ENCODE measurements around the gene SCAMP1.

SCAMP1 gene

GRCh38 chr5:78405829-78406750 is 45.7 kb downstream of the SCAMP1 start:
- TF ChIP-seq POLR2AphosphoS5 (IDR thresholded peaks at IDR 0.05; ENCODE audit: low read depth) (no peak), REST (IDR thresholded peaks at IDR 0.05; ENCODE audit: insufficient replicate concordance, low read depth) (no peak), SPI1 (IDR thresholded peaks at IDR 0.05; ENCODE audit: borderline replicate concordance, low read depth) (no peak), GABPA (IDR thresholded peaks at IDR 0.05; ENCODE audit: low read depth) (no peak)
- TF ChIP-seq, protein P1, sequence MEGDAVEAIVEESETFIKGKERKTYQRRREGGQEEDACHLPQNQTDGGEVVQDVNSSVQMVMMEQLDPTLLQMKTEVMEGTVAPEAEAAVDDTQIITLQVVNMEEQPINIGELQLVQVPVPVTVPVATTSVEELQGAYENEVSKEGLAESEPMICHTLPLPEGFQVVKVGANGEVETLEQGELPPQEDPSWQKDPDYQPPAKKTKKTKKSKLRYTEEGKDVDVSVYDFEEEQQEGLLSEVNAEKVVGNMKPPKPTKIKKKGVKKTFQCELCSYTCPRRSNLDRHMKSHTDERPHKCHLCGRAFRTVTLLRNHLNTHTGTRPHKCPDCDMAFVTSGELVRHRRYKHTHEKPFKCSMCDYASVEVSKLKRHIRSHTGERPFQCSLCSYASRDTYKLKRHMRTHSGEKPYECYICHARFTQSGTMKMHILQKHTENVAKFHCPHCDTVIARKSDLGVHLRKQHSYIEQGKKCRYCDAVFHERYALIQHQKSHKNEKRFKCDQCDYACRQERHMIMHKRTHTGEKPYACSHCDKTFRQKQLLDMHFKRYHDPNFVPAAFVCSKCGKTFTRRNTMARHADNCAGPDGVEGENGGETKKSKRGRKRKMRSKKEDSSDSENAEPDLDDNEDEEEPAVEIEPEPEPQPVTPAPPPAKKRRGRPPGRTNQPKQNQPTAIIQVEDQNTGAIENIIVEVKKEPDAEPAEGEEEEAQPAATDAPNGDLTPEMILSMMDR (IDR thresholded peaks at IDR 0.05; ENCODE audit: insufficient read depth, low read length) = no peak
- H3K27ac ChIP-seq (replicated peaks) = no peak overlapping the region
- no peaks in the 10 kb centered on the region for H3K27me3 ChIP-seq (ENCODE audit: insufficient read depth, poor library complexity, severe bottlenecking)
- no peak for DNase-seq (ENCODE audit: low read depth in 1 of 2, low spot score in 1 of 2)
- H3K4me3 ChIP-seq (replicated peaks; ENCODE audit: insufficient read depth, low read length) = no peak overlapping the region

DNA sequence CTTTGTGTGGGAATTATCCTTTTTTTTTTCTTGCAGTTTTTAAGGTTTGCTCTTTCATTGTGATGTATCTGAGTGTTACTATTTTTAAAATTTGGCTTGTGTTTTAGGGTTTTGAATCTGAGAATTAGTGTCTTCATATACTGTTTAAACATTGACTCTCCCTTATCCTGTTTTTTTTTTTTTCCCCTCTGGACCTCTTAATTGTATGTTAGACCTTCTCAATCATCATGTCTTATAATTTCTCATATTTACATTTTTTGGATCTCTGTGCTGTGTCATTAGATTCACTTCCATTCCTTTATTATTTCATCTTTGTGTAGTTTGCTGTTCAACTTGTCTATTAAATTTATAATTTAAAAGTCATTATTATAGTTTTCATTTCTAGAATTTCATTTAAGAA is 47.0 kb downstream of the SCAMP1 start:
- TF ChIP-seq, protein P1 (IDR thresholded peaks at IDR 0.05; ENCODE audit: insufficient read depth, low read length) = no peak
- TF ChIP-seq GABPA (IDR thresholded peaks at IDR 0.05; ENCODE audit: low read depth) = no peak
- TF ChIP-seq REST (IDR thresholded peaks at IDR 0.05; ENCODE audit: insufficient replicate concordance, low read depth) = no peak
- no peak for TF ChIP-seq SPI1 (IDR thresholded peaks at IDR 0.05; ENCODE audit: borderline replicate concordance, low read depth)
- TF ChIP-seq POLR2AphosphoS5 (IDR thresholded peaks at IDR 0.05; ENCODE audit: low read depth) = no peak
- Histone ChIP-seq H3K4me3 (replicated peaks; ENCODE audit: insufficient read depth, low read length) (no peak overlapping the region), H3K27ac (replicated peaks) (no peak overlapping the region), H3K27me3 (ENCODE audit: insufficient read depth, poor library complexity, severe bottlenecking) (no peaks in the 10 kb centered on the region)
- DNase-seq (ENCODE audit: low read depth in 1 of 2, low spot score in 1 of 2) = no peak

- H3K4me3 ChIP-seq (replicated peaks; ENCODE audit: insufficient read depth, low read length) = no peak overlapping the region
- H3K27me3 ChIP-seq (ENCODE audit: insufficient read depth, poor library complexity, severe bottlenecking) = no peaks in the 10 kb centered on the region
- DNase-seq (ENCODE audit: low read depth in 1 of 2, low spot score in 1 of 2) = no peak
- TF ChIP-seq GABPA (IDR thresholded peaks at IDR 0.05; ENCODE audit: low read depth) (no peak), SPI1 (IDR thresholded peaks at IDR 0.05; ENCODE audit: borderline replicate concordance, low read depth) (no peak), REST (IDR thresholded peaks at IDR 0.05; ENCODE audit: insufficient replicate concordance, low read depth) (no peak), POLR2AphosphoS5 (IDR thresholded peaks at IDR 0.05; ENCODE audit: low read depth) (no peak)
- TF ChIP-seq, protein P1 (IDR thresholded peaks at IDR 0.05; ENCODE audit: insufficient read depth, low read length) = no peak
- H3K27ac ChIP-seq (replicated peaks) = no peak overlapping the region
Measured at GRCh38 chr5:78411586-78411985, 51.2 kb downstream of the SCAMP1 start.
